Endothelial cell of umbilical vein (primary cell): Measurements from ENCODE around the gene ABCB9. TPM values are rescaled to one million over a fixed set of nuclear protein-coding genes. Genes with fewer than 3 reads are reported as not detected.

Experiments
- BruUV-seq: library from RNA; stranded (reverse); fragments of 400-500 nt; replicated peaks from 2 replicates; lab custom pipeline; 2021; lab: Mats Ljungman, UMichigan
- CTCF ChIA-PET: fragments of 300-600, 350-600 bp; sonication (Branson Sonifier 250); formaldehyde crosslinking; loops from one replicate; lab custom pipeline; 2021; ENCODE audit warnings: antibody characterized with exemption, inconsistent platforms; lab: Charles Lee
- POLR2A ChIA-PET: fragments of 300-600, 350-600 bp; sonication (Branson Sonifier 250); formaldehyde crosslinking; loops from one replicate; lab custom pipeline; 2021; ENCODE audit warnings: antibody characterized with exemption, inconsistent platforms; lab: Charles Lee
- DNase-seq: peaks from one replicate; pipeline ENCODE4 v3.0.0-alpha.2; 2011; ENCODE audit warnings: low read depth, low spot score
- FAIRE-seq: peaks from 2 replicates; lab custom pipeline; 2011; peaks lifted over from hg19 to GRCh38; lab: Jason Lieb, UNC
- H2AFZ ChIP-seq: 2 replicates; pipeline ENCODE4 v1.6.0; 2012; ENCODE audit warnings: low read depth, low read length, control low read depth, inconsistent platforms
- H3K27ac ChIP-seq: 2 replicates; pipeline ENCODE4 v1.5.1; 2011; ENCODE audit warnings: low read depth, mild to moderate bottlenecking, control low read depth, low read length, moderate library complexity; ENCODE audit not compliant: insufficient read depth
- H3K27me3 ChIP-seq, 2 experiments: 2 replicates each; pipeline versions ENCODE4 v1.6.0 to v1.6.1; 2011; ENCODE audit warnings: low read length in 2 of 2, mixed read lengths in 1 of 2; ENCODE audit not compliant: control insufficient read depth in 2 of 2, insufficient read depth in 2 of 2
- H3K36me3 ChIP-seq, 2 experiments: 2 replicates in 1 of 2; 3 replicates in 1 of 2; pipeline ENCODE4 v1.5.1; 2011; ENCODE audit warnings: low read length in 2 of 2, mild to moderate bottlenecking in 1 of 2, moderate library complexity in 1 of 2; ENCODE audit not compliant: control insufficient read depth in 2 of 2, insufficient read depth in 2 of 2; ENCODE audit errors: extremely low read depth in 1 of 2
- H3K4me1 ChIP-seq: 3 replicates; pipeline ENCODE4 v1.5.1; 2011; ENCODE audit warnings: mild to moderate bottlenecking, low read length; ENCODE audit not compliant: control insufficient read depth, insufficient read depth; ENCODE audit errors: extremely low read depth
- H3K4me2 ChIP-seq: 2 replicates; pipeline ENCODE4 v1.6.1; 2011; ENCODE audit warnings: low read length, control low read depth, mixed read lengths; ENCODE audit not compliant: insufficient read depth
- H3K4me3 ChIP-seq, 3 experiments: fragments of 200-600 bp in 1 of 3; sonication (generic), shearing (Covaris generic) in 1 of 3; replicated peaks in 1 of 3; 2 replicates each; pipeline ENCODE4 v1.5.1; 2011 to 2016; ENCODE audit warnings: control low read depth in 3 of 3, low read length in 3 of 3, mild to moderate bottlenecking in 2 of 3, inconsistent platforms in 1 of 3, low read depth in 1 of 3, moderate library complexity in 1 of 3; ENCODE audit not compliant: insufficient read depth in 1 of 3
- H3K79me2 ChIP-seq: 2 replicates; pipeline ENCODE4 v1.6.0; 2012; ENCODE audit warnings: low read length, inconsistent platforms; ENCODE audit not compliant: control insufficient read depth, insufficient read depth
- H3K9ac ChIP-seq: replicated peaks from 2 replicates; pipeline ENCODE3; 2011; ENCODE audit warnings: low read length, control low read depth; ENCODE audit not compliant: insufficient read depth; ENCODE audit errors: extremely low read depth
- H3K9me1 ChIP-seq: replicated peaks from 3 replicates; pipeline ENCODE4 v1.6.0; 2011; ENCODE audit warnings: mild to moderate bottlenecking, low read length; ENCODE audit not compliant: control insufficient read depth, insufficient read depth; ENCODE audit errors: extremely low read depth
- H3K9me3 ChIP-seq: replicated peaks from 2 replicates; pipeline ENCODE4 v1.5.1; 2012; ENCODE audit warnings: low read length, inconsistent platforms; ENCODE audit not compliant: control insufficient read depth, insufficient read depth
- H4K20me1 ChIP-seq: replicated peaks from 2 replicates; pipeline ENCODE3; 2011; ENCODE audit warnings: mild to moderate bottlenecking, low read length; ENCODE audit not compliant: control insufficient read depth, insufficient read depth; ENCODE audit errors: extremely low read depth
- EZH2 ChIP-seq: IDR thresholded peaks from 2 replicates; pipeline ENCODE4 v1.6.1; 2012; ENCODE audit warnings: borderline replicate concordance, low read depth, mild to moderate bottlenecking, moderate library complexity, low read length, inconsistent platforms; ENCODE audit not compliant: severe bottlenecking
- FOS ChIP-seq: IDR thresholded peaks from 2 replicates; pipeline ENCODE4 v1.6.1; 2011; ENCODE audit warnings: mild to moderate bottlenecking, low read length, moderate library complexity, borderline replicate concordance; ENCODE audit not compliant: insufficient read depth
- GATA2 ChIP-seq: IDR thresholded peaks from 2 replicates; pipeline ENCODE4 v1.7.0; 2011; ENCODE audit warnings: low read depth, mild to moderate bottlenecking, moderate library complexity, mixed read lengths, low read length; ENCODE audit not compliant: insufficient read length, insufficient read depth
- JUN ChIP-seq: IDR thresholded peaks from 2 replicates; pipeline ENCODE4 v1.6.1; 2011; ENCODE audit warnings: borderline replicate concordance, low read depth; ENCODE audit not compliant: insufficient read length, insufficient read depth
- MYC ChIP-seq: IDR thresholded peaks from one replicate; pipeline ENCODE4 v1.6.1; 2011; ENCODE audit warnings: mild to moderate bottlenecking, low read depth, low read length
- POLR2A ChIP-seq: IDR thresholded peaks from 2 replicates; pipeline ENCODE4 v1.6.1; 2012; ENCODE audit warnings: low read depth, mild to moderate bottlenecking, control low read depth, low read length
- POLR2AphosphoS5 ChIP-seq: IDR thresholded peaks from 2 replicates; pipeline ENCODE4 v1.6.1; 2012; ENCODE audit warnings: low read depth, mild to moderate bottlenecking, control low read depth, low read length, moderate library complexity; ENCODE audit not compliant: insufficient read depth
- dilution Hi-C: fragments of 300-500 bp; cut with MboI; formaldehyde crosslinking; loops from one replicate; pipeline ENCODE4 v1.15.0; 2019; ENCODE audit warnings: low sequenced_read_pairs; ENCODE audit not compliant: extremely low pct_ligation_motif_present
- intact Hi-C: fragments of 100-400 bp; cut with micrococcal nuclease; formaldehyde crosslinking; loops from one replicate; pipeline ENCODE4 v1.10.0; 2022
- polyA plus RNA-seq, 4 experiments: library from polyadenylated mRNA; depleted of rRNA in 3 of 4; stranded (reverse) in 3 of 4; unstranded in 1 of 4; fragments of >200 nt; gene quantifications; 2 replicates each; pipeline versions ENCODE4 v1.2.1 to v1.2.3, GENCODE V29; 2011 to 2012; ENCODE audit warnings: missing spikeins in 1 of 4
- total RNA-seq: library from RNA; stranded (reverse); gene quantifications from 2 replicates; pipeline ENCODE4 v1.2.3, GENCODE V29; 2021
- TF ChIP-seq, protein P1 (sequence below), 2 donors: IDR thresholded peaks; 1 replicate in 1 of 2; 2 replicates in 1 of 2; pipeline ENCODE4 v1.5.1; 2011; ENCODE audit warnings: low read length in 2 of 2, mild to moderate bottlenecking in 2 of 2, moderate library complexity in 2 of 2, control low read depth in 1 of 2, inconsistent platforms in 1 of 2, low read depth in 1 of 2; ENCODE audit not compliant: insufficient read depth in 1 of 2; ENCODE audit errors: extremely low read depth in 1 of 2
- TF ChIP-seq, protein P2 (sequence below): IDR thresholded peaks from 2 replicates; pipeline ENCODE4 v1.6.1; 2011; ENCODE audit not compliant: insufficient read depth, insufficient read length

The ABCB9 gene
- total and polyA plus RNA-seq, 2 donors (not counting 3 experiments of a cell fraction or from before 2014, with no cell fraction given): 11.7 to 16.9 TPM

DNA sequence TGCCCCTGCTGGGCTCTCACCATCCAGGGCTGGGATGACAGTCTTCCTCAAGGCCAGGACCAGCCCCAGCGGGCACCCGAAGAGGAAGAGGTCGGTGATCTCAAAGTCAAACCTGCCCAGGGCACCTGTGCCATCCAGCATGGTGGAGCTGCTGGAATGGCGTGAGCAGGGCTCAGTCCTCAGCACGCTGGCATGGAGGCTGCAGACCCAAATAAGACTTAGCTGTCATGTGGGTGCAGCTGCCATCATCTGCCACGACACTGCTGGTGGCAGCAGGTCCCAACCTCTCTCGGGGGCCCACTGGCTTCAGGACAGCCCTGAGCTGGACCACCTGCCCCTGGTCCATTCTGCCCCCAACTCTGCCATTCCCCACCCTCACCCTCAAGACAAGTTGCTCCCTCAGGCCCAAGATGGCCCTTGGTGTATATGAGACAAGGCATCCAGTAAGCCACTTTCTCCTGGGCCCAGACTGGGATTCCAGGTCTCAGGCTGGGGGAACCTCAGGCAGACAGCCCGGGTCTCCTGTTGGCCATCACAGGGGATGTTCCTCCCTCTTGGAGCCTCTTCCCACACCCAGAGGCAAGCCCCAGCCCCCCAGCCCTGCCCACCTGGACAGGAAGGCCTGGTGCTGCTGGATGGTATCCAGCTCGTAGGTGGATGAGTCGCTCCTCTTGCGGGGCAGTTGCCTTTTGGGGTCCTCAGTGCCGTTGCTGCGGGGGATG is 28.7 kb upstream of the ABCB9 start:
- Histone ChIP-seq H3K27ac (no peak overlapping the region), H3K27me3 (no peaks in the 10 kb centered on the region), H3K36me3 (no peaks in the 10 kb centered on the region), H4K20me1 (no peaks in the 10 kb centered on the region), H3K4me1 (no peaks in the 10 kb centered on the region), H2AFZ (no peak overlapping the region), H3K4me2 (no peak overlapping the region), H3K4me3 (no peak overlapping the region), H3K9ac (no peak overlapping the region), H3K9me3 (no peaks in the 10 kb centered on the region), H3K9me1 (no peaks in the 10 kb centered on the region), H3K79me2 (no peaks in the 10 kb centered on the region)
- dilution Hi-C loops (no loop called here), intact Hi-C loops (no loop called here)
- FAIRE-seq: no peak
- POLR2A ChIA-PET: no interaction called here
- CTCF ChIA-PET: no interaction called here
- no TSS peak for BruUV-seq
- no peak for DNase-seq
- TF ChIP-seq FOS: no peak
- no peak for TF ChIP-seq POLR2AphosphoS5
- TF ChIP-seq JUN: no peak
- TF ChIP-seq, protein P1, sequence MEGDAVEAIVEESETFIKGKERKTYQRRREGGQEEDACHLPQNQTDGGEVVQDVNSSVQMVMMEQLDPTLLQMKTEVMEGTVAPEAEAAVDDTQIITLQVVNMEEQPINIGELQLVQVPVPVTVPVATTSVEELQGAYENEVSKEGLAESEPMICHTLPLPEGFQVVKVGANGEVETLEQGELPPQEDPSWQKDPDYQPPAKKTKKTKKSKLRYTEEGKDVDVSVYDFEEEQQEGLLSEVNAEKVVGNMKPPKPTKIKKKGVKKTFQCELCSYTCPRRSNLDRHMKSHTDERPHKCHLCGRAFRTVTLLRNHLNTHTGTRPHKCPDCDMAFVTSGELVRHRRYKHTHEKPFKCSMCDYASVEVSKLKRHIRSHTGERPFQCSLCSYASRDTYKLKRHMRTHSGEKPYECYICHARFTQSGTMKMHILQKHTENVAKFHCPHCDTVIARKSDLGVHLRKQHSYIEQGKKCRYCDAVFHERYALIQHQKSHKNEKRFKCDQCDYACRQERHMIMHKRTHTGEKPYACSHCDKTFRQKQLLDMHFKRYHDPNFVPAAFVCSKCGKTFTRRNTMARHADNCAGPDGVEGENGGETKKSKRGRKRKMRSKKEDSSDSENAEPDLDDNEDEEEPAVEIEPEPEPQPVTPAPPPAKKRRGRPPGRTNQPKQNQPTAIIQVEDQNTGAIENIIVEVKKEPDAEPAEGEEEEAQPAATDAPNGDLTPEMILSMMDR (IDR thresholded peaks at IDR 0.05; ENCODE audit: extremely low read depth in 1 of 2, insufficient read depth in 1 of 2, low read depth in 1 of 2, low read length in 2 of 2): no peak
- no peak for TF ChIP-seq GATA2
- TF ChIP-seq, protein P2, sequence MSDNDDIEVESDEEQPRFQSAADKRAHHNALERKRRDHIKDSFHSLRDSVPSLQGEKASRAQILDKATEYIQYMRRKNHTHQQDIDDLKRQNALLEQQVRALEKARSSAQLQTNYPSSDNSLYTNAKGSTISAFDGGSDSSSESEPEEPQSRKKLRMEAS: no peak
- no peak for TF ChIP-seq EZH2
- no peak for TF ChIP-seq POLR2A
- TF ChIP-seq MYC: no peak
